Pancreas (tissue), 10 donors: ENCODE measurements around the gene HOXA10. TPM values are rescaled to one million over a fixed set of nuclear protein-coding genes. Genes with fewer than 3 reads are reported as not detected.

ENCODE experiments used
- ATAC-seq, 4 donors: fragments of 200-7000 bp; cut with Tn5 transposase; one replicate each; pipeline versions ENCODE4 v1.8.0 to v1.9.1; 2020; ENCODE audit warnings: mild to moderate bottlenecking in 4 of 4, moderate library complexity in 4 of 4
- DNase-seq, 6 donors: peaks; one replicate each; pipeline ENCODE4 v3.0.0-alpha.2; 2020
- FAIRE-seq: peaks from 2 replicates; lab custom pipeline; 2012; peaks lifted over from hg19 to GRCh38; lab: Jason Lieb, UNC
- H3K27ac ChIP-seq, 4 donors: fragments of 200-600 bp; sonication (generic); 1 replicate in 3 of 4; 2 replicates in 1 of 4; pipeline versions ENCODE4 v1.5.0 to v1.8.0; 2020
- H3K27me3 ChIP-seq, 4 donors: fragments of 200-600 bp; one replicate each; pipeline ENCODE4 v1.8.0; 2021
- H3K36me3 ChIP-seq, 3 donors: fragments of 200-600 bp; sonication (generic) in 1 of 3; one replicate each; pipeline versions ENCODE4 v1.5.0 to v1.8.0; 2020 to 2021
- H3K4me1 ChIP-seq, 3 donors: fragments of 200-600 bp; one replicate each; pipeline ENCODE4 v1.8.0; 2021
- H3K4me3 ChIP-seq, 4 donors: fragments of 200-600 bp; sonication (generic) in 2 of 4; one replicate each; pipeline versions ENCODE4 v1.5.0 to v1.8.0; 2020 to 2021
- H3K9me3 ChIP-seq, 4 donors: fragments of 200-600 bp; one replicate each; pipeline ENCODE4 v1.8.0; 2021
- CTCF ChIP-seq, 4 donors: fragments of 200-600 bp; sonication (generic) in 3 of 4; IDR thresholded peaks; one replicate each; pipeline versions ENCODE4 v1.5.0 to v1.8.0; 2021; ENCODE audit warnings: antibody characterized with exemption in 4 of 4
- WGBS, 2 donors: extraction: QIAGEN DNeasy Blood & Tissue Kit; methylation state at CpG; one replicate each; pipeline ENCODE4 v1.1.7; 2013; 5-methylcytosine and 5-hydroxymethylcytosine counted together
- intact Hi-C, 3 donors: fragments of 100-400 bp; cut with DNase I; formaldehyde crosslinking; loops; one replicate each; pipeline versions ENCODE4 v1.11.1 to v1.14.2; 2022
- polyA plus RNA-seq, 2 donors: library from polyadenylated mRNA; stranded (reverse); fragments of 200-250 nt; gene quantifications; one replicate each; pipeline ENCODE4 v1.2.3, GENCODE V29; 2013
- total RNA-seq, 6 donors: library from RNA; stranded (reverse); fragmentation: NEBNext Ultra II Directional in 4 of 6; extraction: Animal tissue kit (Norgen Biotek cat#: 25700) in 4 of 6; gene quantifications; one replicate each; pipeline versions ENCODE4 v1.2.1 to v1.2.4, GENCODE V29; 2021 to 2023
- donor health status: healthy with polysubstance abuse.
- donor health status: DM: no; HTN: no; CAD: no; lungs with moderate emphysema.
- donor health status: DM: no; HTN: no; CAD: no.
- donor health status: control.
- donor health status: control.
- donor health status: Bipolar disorder and iron deficiency.
- donor health status: DM: yes; HTN: yes; CAD: no.
- donor health status: DM: no; HTN: no; CAD: no.
- donor health status: DM: no; HTN: no; CAD: no.
- donor health status: DM: yes; HTN: yes; CAD: no.

The HOXA10 gene
- total and polyA plus RNA-seq, 8 donors: 0.09 to 0.18 (median 0.14) TPM; not detected in 4

DNA sequence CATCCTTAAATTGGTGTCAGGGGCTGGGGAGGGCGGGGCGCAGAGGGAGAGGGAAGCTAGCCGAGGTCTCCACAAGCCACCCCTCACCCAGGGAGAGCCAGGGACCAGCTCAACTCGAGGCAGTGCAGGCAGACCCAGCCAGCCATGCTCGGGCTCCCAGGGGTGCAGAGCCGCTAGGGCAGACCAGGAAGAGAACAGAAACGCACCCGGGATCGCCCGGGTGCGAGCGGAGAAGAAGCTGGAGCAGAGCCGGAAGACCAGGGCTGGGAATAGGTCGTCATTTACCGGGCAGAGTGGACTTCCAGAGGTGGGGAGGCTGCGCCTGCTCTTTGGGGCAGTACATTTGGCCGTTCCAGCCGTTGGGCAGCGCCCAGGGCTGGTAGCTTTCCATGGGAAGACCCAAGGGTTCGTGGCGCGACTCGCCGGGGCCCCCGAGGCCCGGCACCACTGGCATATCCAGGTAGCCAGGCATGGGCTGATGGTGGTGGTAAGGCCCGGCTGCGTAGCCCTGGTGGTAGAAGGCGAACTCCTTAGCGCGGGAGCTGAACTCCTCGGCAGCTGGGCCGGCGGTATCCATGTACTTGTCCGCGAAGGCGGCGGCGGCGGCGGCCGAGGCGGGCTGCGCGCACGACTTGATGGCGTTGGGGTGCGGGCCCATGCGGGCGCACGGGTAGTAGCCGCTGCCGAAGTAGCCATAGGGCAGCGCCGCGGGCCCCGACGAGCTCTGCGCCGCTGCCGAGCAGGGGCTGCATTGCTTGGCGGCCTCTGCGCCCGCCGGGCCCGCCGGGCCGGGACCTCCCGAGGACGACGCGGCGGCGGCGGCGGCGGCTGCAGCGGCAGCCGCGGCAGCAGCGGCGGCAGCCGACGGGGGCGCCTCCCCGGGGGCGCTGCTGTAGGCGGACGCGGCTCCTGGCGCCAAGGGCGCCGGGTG, 25.0 kb upstream of the HOXA10 start:
- intact Hi-C loops: loop anchor here in 2 of 3 donors (10.0 kb wide), 2 partner anchors 726 to 826 kb away; no protein-coding TSS in a partner anchor
- DNase-seq: peak in 1 of 6 donors; percentile 68
- TF ChIP-seq CTCF (IDR thresholded peaks at IDR 0.05): no peak
- peak overlapping the region in 1 of 4 donors; percentile 22 for H3K4me3 ChIP-seq
- peaks cover 0 to 8% (median 6%) of the 10 kb centered on the region in 3 donors for H3K4me1 ChIP-seq
- peaks cover 0 to 83% (median 31%) of the 10 kb centered on the region in 4 donors for H3K27me3 ChIP-seq
- no peaks in the 10 kb centered on the region for H3K36me3 ChIP-seq
- 5 to 6% methylated on average over 71 to 93 of the region's 93 CpGs for WGBS, 2 donors
- peak in 1 of 4 donors; percentile 10 for ATAC-seq
- no peak overlapping the region for H3K27ac ChIP-seq
- FAIRE-seq: no peak
- no peaks in the 10 kb centered on the region for H3K9me3 ChIP-seq

- Histone ChIP-seq H3K27ac (no peak overlapping the region), H3K36me3 (no peaks in the 10 kb centered on the region), H3K4me1 (peaks cover 0 to 10% (median 6%) of the 10 kb centered on the region in 3 donors), H3K9me3 (no peaks in the 10 kb centered on the region), H3K27me3 (peaks cover 0 to 83% (median 36%) of the 10 kb centered on the region in 4 donors), H3K4me3 (no peak overlapping the region)
- intact Hi-C loops: loop anchor here in 2 of 3 donors (10.0 kb wide), 2 partner anchors 727 to 827 kb away; no protein-coding TSS in a partner anchor
- no peak for ATAC-seq
- DNase-seq: peak in 1 of 6 donors; percentile 49
- WGBS, 2 donors: 15% methylated on average over 29 of the region's 29 CpGs
- TF ChIP-seq CTCF (IDR thresholded peaks at IDR 0.05): no peak
- no peak for FAIRE-seq
These were observed 24.2 kb upstream of the HOXA10 start for GRCh38 chr7:27198138-27198841.

- no peak for ATAC-seq
- H3K9me3 ChIP-seq: no peaks in the 10 kb centered on the region
- peaks cover 0 to 17% (median 6%) of the 10 kb centered on the region in 3 donors for H3K4me1 ChIP-seq
- WGBS, 2 donors: 20 to 21% methylated on average over 18 of the region's 18 CpGs
- no peak overlapping the region for H3K4me3 ChIP-seq
- FAIRE-seq: peak; percentile 65
- intact Hi-C loops: loop anchor here in 2 of 3 donors (10.0 kb wide), 2 partner anchors 727 to 827 kb away; no protein-coding TSS in a partner anchor
- TF ChIP-seq CTCF (IDR thresholded peaks at IDR 0.05): no peak
- H3K36me3 ChIP-seq: no peaks in the 10 kb centered on the region
- H3K27me3 ChIP-seq: peaks cover 0 to 83% (median 38%) of the 10 kb centered on the region in 4 donors
- H3K27ac ChIP-seq: no peak overlapping the region
- no peak for DNase-seq
These were observed 23.3 kb upstream of the HOXA10 start for GRCh38 chr7:27197137-27198042.

DNA sequence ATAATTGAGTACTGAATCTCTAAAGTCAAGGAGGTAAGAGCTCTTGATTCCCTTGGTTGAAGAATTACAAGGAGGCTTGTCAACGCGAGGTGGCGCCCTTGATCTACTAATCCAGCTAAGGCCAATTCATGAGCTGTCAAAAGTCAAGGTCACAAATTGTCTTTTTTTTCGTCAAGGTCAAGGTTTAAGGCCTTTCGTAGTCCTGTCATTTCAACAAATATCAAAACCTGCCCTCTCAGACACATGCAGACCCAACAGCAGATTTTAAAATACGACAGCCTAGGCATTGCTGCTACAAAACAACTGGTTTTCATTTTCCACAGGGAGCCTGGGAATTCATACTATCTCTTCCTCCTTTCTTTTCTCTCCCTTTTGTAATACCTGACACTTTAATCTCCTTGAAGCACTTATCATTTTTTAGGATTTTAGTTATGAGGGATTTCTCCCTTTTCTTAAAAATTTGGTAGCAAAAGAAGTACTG, 22.2 kb upstream of the HOXA10 start:
- H3K27ac ChIP-seq: no peak overlapping the region
- DNase-seq (peak in 5 of 6 donors; percentile 47 to 90 (median 71)), ATAC-seq (peak in 3 of 4 donors; percentile 48 to 63 (median 63)), FAIRE-seq (peak; percentile 29)
- no peaks in the 10 kb centered on the region for H3K36me3 ChIP-seq
- 3 to 4% methylated on average over 6 of the region's 6 CpGs for WGBS, 2 donors
- intact Hi-C loops: loop anchor here in 2 of 3 donors (10.0 kb wide), 2 partner anchors 728 to 828 kb away; no protein-coding TSS in a partner anchor
- no peak overlapping the region for H3K4me3 ChIP-seq
- H3K9me3 ChIP-seq: no peaks in the 10 kb centered on the region
- peaks cover 0 to 88% (median 41%) of the 10 kb centered on the region in 4 donors for H3K27me3 ChIP-seq
- H3K4me1 ChIP-seq: peaks cover 0 to 17% (median 6%) of the 10 kb centered on the region in 3 donors
- TF ChIP-seq CTCF (IDR thresholded peaks at IDR 0.05): peak; percentile 15 to 69 (median 60)
